ENCODE measurements around the gene NIPAL3.

DNA sequence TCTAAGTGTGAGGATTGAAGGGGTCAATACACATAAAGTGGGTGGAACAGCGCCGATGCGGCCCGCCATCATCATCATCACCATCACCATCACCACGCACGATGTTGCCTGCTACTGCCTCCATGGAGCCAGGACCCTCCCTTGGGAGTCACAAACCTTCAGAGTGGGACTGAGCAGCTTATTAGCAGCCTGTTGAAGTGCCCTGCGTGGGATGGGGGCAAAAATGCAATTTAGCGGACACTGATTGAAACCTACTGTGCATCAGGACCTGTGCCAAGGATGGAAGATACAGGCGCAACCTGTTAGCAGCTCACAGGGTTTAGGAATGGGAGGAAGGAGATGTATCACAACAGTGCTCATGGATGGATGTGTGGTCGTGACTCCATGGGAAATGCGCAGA, 28.7 kb upstream of the NIPAL3 start:
- TF ChIP-seq EP300 (IDR thresholded peaks at IDR 0.05; ENCODE audit: borderline replicate concordance) = no peak
- TF ChIP-seq FOXM1 (IDR thresholded peaks at IDR 0.05; ENCODE audit: borderline replicate concordance, low read depth) = no peak

Data from Ishikawa (cell line).